Activated CD4-positive, CD25-positive, alpha-beta regulatory T cell treated with anti-CD3 and anti-CD28 coated beads, Interleukin-2, amount 50 U/mL, for 24 hours (primary cell): ENCODE measurements around the gene CYBC1.
A peak's percentile ranks its signal among the peaks of the same experiment; 100 is the strongest.

Source experiments
- ATAC-seq, 2 donors: fragments of 150-1000 bp; cut with Tn5 transposase; one replicate each; pipeline ENCODE4 v1.10.0; 2021; ENCODE audit warnings: mild to moderate bottlenecking in 1 of 2, moderate library complexity in 1 of 2

CYBC1 gene

GRCh38 chr17:82450357-82451106, at the start of gene CYBC1:
CYBC1 (minus strand) TSS chr17:82450752; CDS start chr17:82449254, 1,498 bp downstream.
- ATAC-seq, result peak; percentile 71 to 74

- ATAC-seq, result peak; percentile 11 to 30
These were observed 47.2 kb upstream of the CYBC1 start for GRCh38 chr17:82497483-82498405.

GRCh38 chr17:82496529-82497434, 46.2 kb upstream of the CYBC1 start:
- ATAC-seq, result peak; percentile 52 to 55

- no peak for ATAC-seq
These were observed 45.4 kb upstream of the CYBC1 start for GRCh38 chr17:82495844-82496528.

- ATAC-seq, result peak; percentile 84 to 86
These were observed 43.9 kb upstream of the CYBC1 start for GRCh38 chr17:82494236-82495055.

GRCh38 chr17:82493226-82493781, 42.8 kb upstream of the CYBC1 start:
- no peak for ATAC-seq

- no peak for ATAC-seq
These were observed 42.2 kb upstream of the CYBC1 start for GRCh38 chr17:82492643-82493225.

GRCh38 chr17:82491533-82491932, 41.0 kb upstream of the CYBC1 start:
- no peak for ATAC-seq

GRCh38 chr17:82491196-82491530, 40.6 kb upstream of the CYBC1 start:
- no peak for ATAC-seq

- ATAC-seq, result no peak
These were observed 40.1 kb upstream of the CYBC1 start for GRCh38 chr17:82490512-82491195.

GRCh38 chr17:82489851-82490511, 39.4 kb upstream of the CYBC1 start:
- ATAC-seq, result no peak

- no peak for ATAC-seq
These were observed 38.6 kb upstream of the CYBC1 start for GRCh38 chr17:82489117-82489516.

- no peak for ATAC-seq
These were observed 37.4 kb upstream of the CYBC1 start for GRCh38 chr17:82487910-82488309.

GRCh38 chr17:82486231-82487094, 35.9 kb upstream of the CYBC1 start:
- no peak for ATAC-seq

- ATAC-seq, result no peak
These were observed 33.3 kb upstream of the CYBC1 start for GRCh38 chr17:82483836-82484235.

GRCh38 chr17:82483204-82483660, 32.7 kb upstream of the CYBC1 start:
- no peak for ATAC-seq

GRCh38 chr17:82480318-82480717, 29.8 kb upstream of the CYBC1 start:
- no peak for ATAC-seq

- no peak for ATAC-seq
These were observed 29.1 kb upstream of the CYBC1 start for GRCh38 chr17:82479602-82480001.
